DOHH2 (cell line): Measurements from ENCODE around the gene NGEF.

Experiments used
- H3F3A ChIP-seq: fragments of 200-600 bp; sonication (generic), shearing (Covaris generic); 2 replicates; pipeline ENCODE4 v1.6.0; 2016; ENCODE audit warnings: antibody characterized with exemption, mild to moderate bottlenecking; ENCODE audit not compliant: control insufficient read depth, insufficient read depth
- H3K27ac ChIP-seq: fragments of 200-600 bp; sonication (generic); 2 replicates; pipeline ENCODE4 v1.5.1; 2014; ENCODE audit warnings: low read depth, mild to moderate bottlenecking, low read length, moderate library complexity
- H3K27me3 ChIP-seq: fragments of 200-600 bp; sonication (generic); 2 replicates; pipeline ENCODE4 v1.6.1; 2014; ENCODE audit warnings: mild to moderate bottlenecking, low read length, mixed read lengths; ENCODE audit not compliant: control insufficient read depth
- H3K36me3 ChIP-seq: fragments of 200-600 bp; sonication (generic); 2 replicates; pipeline ENCODE4 v1.6.1; 2014; ENCODE audit warnings: mild to moderate bottlenecking, low read length, moderate library complexity, mixed read lengths; ENCODE audit not compliant: control insufficient read depth
- H3K4me1 ChIP-seq: fragments of 200-600 bp; sonication (generic); 2 replicates; pipeline ENCODE4 v1.6.1; 2014; ENCODE audit warnings: mild to moderate bottlenecking, low read length, mixed read lengths; ENCODE audit not compliant: control insufficient read depth
- H3K4me2 ChIP-seq: fragments of 200-600 bp; sonication (generic); 2 replicates; pipeline ENCODE4 v1.6.0; 2014; ENCODE audit warnings: mild to moderate bottlenecking, low read length, moderate library complexity
- H3K4me3 ChIP-seq: fragments of 200-600 bp; sonication (generic); 2 replicates; pipeline ENCODE4 v1.5.1; 2014; ENCODE audit warnings: mild to moderate bottlenecking, low read length, mixed read lengths
- H3K79me2 ChIP-seq: fragments of 200-600 bp; sonication (generic); 2 replicates; pipeline ENCODE4 v1.6.1; 2014; ENCODE audit warnings: mild to moderate bottlenecking, low read length, mixed read lengths; ENCODE audit not compliant: control insufficient read depth
- H3K9me2 ChIP-seq: fragments of 200-600 bp; sonication (generic); replicated peaks from 2 replicates; pipeline ENCODE4 v1.6.1; 2014; ENCODE audit warnings: mild to moderate bottlenecking, low read length, mixed read lengths; ENCODE audit not compliant: control insufficient read depth
- H3K9me3 ChIP-seq: fragments of 200-600 bp; sonication (generic); 2 replicates; pipeline ENCODE4 v1.6.1; 2014; ENCODE audit warnings: antibody characterized with exemption, low read length, mixed read lengths; ENCODE audit not compliant: control insufficient read depth, insufficient read depth
- H4K20me1 ChIP-seq: fragments of 200-600 bp; sonication (generic); 2 replicates; pipeline ENCODE4 v1.6.0; 2014; ENCODE audit warnings: low read depth, mild to moderate bottlenecking, antibody characterized with exemption, low read length, moderate library complexity; ENCODE audit not compliant: control insufficient read depth, insufficient read depth
- CTCF ChIP-seq: fragments of 200-600 bp; sonication (generic); IDR thresholded peaks from one replicate; pipeline ENCODE4 v1.5.1; 2014; ENCODE audit warnings: antibody characterized with exemption, mild to moderate bottlenecking, low read depth, low read length; ENCODE audit not compliant: poor library complexity, severe bottlenecking
- EZH2phosphoT487 ChIP-seq: fragments of 200-600 bp; sonication (generic); IDR thresholded peaks from 2 replicates; pipeline ENCODE4 v1.6.1; 2017; ENCODE audit warnings: borderline replicate concordance, mild to moderate bottlenecking, antibody characterized with exemption, low read length, moderate library complexity, mixed read lengths

The NGEF gene

GRCh38 chr2:233007739-233008138, 5.3 kb downstream of the NGEF start:
- Histone ChIP-seq H3K27me3 (no peaks in the 10 kb centered on the region; the same call in 1 of the 2 replicates), H3K4me2 (no peak overlapping the region), H3K4me3 (no peak overlapping the region), H3K4me1 (0 out of 2 replicates have a peak, but pooled peaks cover 3% of the 10 kb centered on the region), H3K9me2 (no peaks in the 10 kb centered on the region), H3F3A (no peaks in the 10 kb centered on the region), H3K27ac (no peak overlapping the region), H3K36me3 (no peaks in the 10 kb centered on the region), H3K9me3 (no peaks in the 10 kb centered on the region), H3K79me2 (no peaks in the 10 kb centered on the region), H4K20me1 (no peaks in the 10 kb centered on the region)
- TF ChIP-seq CTCF (no peak), EZH2phosphoT487 (no peak)

GRCh38 chr2:233007270-233007669, 5.8 kb downstream of the NGEF start:
- no peak overlapping the region for H3K4me3 ChIP-seq
- H4K20me1 ChIP-seq: no peaks in the 10 kb centered on the region
- no peak for TF ChIP-seq EZH2phosphoT487
- no peak for TF ChIP-seq CTCF
- H3K4me1 ChIP-seq: 0 out of 2 replicates have a peak, but pooled peaks cover 2% of the 10 kb centered on the region
- no peaks in the 10 kb centered on the region for H3K79me2 ChIP-seq
- H3K27ac ChIP-seq: no peak overlapping the region
- no peaks in the 10 kb centered on the region; the same call in 1 of the 2 replicates for H3K27me3 ChIP-seq
- H3F3A ChIP-seq: no peaks in the 10 kb centered on the region
- H3K36me3 ChIP-seq: no peaks in the 10 kb centered on the region
- H3K9me2 ChIP-seq: no peaks in the 10 kb centered on the region
- H3K9me3 ChIP-seq: no peaks in the 10 kb centered on the region
- no peak overlapping the region for H3K4me2 ChIP-seq

- H3F3A ChIP-seq: no peaks in the 10 kb centered on the region
- no peak overlapping the region for H3K4me3 ChIP-seq
- TF ChIP-seq CTCF: no peak
- no peak for TF ChIP-seq EZH2phosphoT487
Measured at GRCh38 chr2:233006648-233007047, 6.4 kb downstream of the NGEF start.

GRCh38 chr2:233005096-233005495, 8.0 kb downstream of the NGEF start:
- Histone ChIP-seq H4K20me1 (no peaks in the 10 kb centered on the region), H3K9me3 (no peaks in the 10 kb centered on the region), H3K9me2 (no peaks in the 10 kb centered on the region), H3K4me1 (no peaks in the 10 kb centered on the region), H3K27me3 (no peaks in the 10 kb centered on the region; the same call in 1 of the 2 replicates), H3F3A (no peaks in the 10 kb centered on the region), H3K79me2 (no peaks in the 10 kb centered on the region), H3K36me3 (no peaks in the 10 kb centered on the region), H3K4me3 (no peak overlapping the region), H3K27ac (no peak overlapping the region), H3K4me2 (no peak overlapping the region)
- no peak for TF ChIP-seq EZH2phosphoT487
- no peak for TF ChIP-seq CTCF

More at GRCh38 chr2:233006648-233007047, 6.4 kb downstream of the NGEF start:
- Histone ChIP-seq H4K20me1 (no peaks in the 10 kb centered on the region), H3K36me3 (no peaks in the 10 kb centered on the region), H3K27me3 (no peaks in the 10 kb centered on the region; the same call in 1 of the 2 replicates), H3K27ac (no peak overlapping the region), H3K9me3 (no peaks in the 10 kb centered on the region), H3K4me1 (no peaks in the 10 kb centered on the region), H3K9me2 (no peaks in the 10 kb centered on the region), H3K4me2 (no peak overlapping the region), H3K79me2 (no peaks in the 10 kb centered on the region)
